GM23248 (cell line): ENCODE data around the gene FHL1. TPM values are rescaled to one million over a fixed set of nuclear protein-coding genes. Genes with fewer than 3 reads are reported as not detected.
A peak's percentile ranks its signal among the peaks of the same experiment; 100 is the strongest.

Experiments
- DNase-seq: peaks from one replicate; pipeline ENCODE4 v3.0.0-alpha.2; 2015
- H2AFZ ChIP-seq: fragments of 200-600 bp; sonication (generic); 2 replicates; pipeline ENCODE4 v1.6.1; 2016; ENCODE audit warnings: antibody characterized with exemption
- H3F3A ChIP-seq: fragments of 200-600 bp; sonication (generic); 2 replicates; pipeline ENCODE4 v1.6.1; 2016; ENCODE audit warnings: mild to moderate bottlenecking, antibody characterized with exemption, mixed run types; ENCODE audit not compliant: insufficient read depth
- H3K27ac ChIP-seq: fragments of 200-600 bp; sonication (generic); 2 replicates; pipeline ENCODE4 v1.5.1; 2016; ENCODE audit warnings: mild to moderate bottlenecking
- H3K27me3 ChIP-seq: fragments of 200-600 bp; sonication (generic); replicated peaks from 2 replicates; pipeline ENCODE4 v1.6.1; 2016; ENCODE audit warnings: mild to moderate bottlenecking; ENCODE audit not compliant: insufficient read depth
- H3K36me3 ChIP-seq: fragments of 200-600 bp; sonication (generic); 2 replicates; pipeline ENCODE4 v1.6.1; 2016; ENCODE audit warnings: low read depth, mild to moderate bottlenecking
- H3K4me1 ChIP-seq: fragments of 200-600 bp; sonication (generic); 2 replicates; pipeline ENCODE4 v1.6.1; 2016; ENCODE audit warnings: mild to moderate bottlenecking; ENCODE audit not compliant: insufficient read depth
- H3K4me2 ChIP-seq: fragments of 200-600 bp; sonication (generic); one replicate; pipeline ENCODE4 v1.6.1; 2016; ENCODE audit warnings: mild to moderate bottlenecking; ENCODE audit not compliant: unreplicated experiment
- H3K4me3 ChIP-seq: fragments of 200-600 bp; sonication (generic); 2 replicates; pipeline ENCODE4 v1.5.1; 2016; ENCODE audit warnings: mild to moderate bottlenecking
- H3K79me2 ChIP-seq: fragments of 200-600 bp; sonication (generic); 2 replicates; pipeline ENCODE4 v1.6.1; 2016; ENCODE audit warnings: mild to moderate bottlenecking; ENCODE audit not compliant: insufficient read depth
- H3K9ac ChIP-seq: fragments of 200-600 bp; sonication (generic); 2 replicates; pipeline ENCODE4 v1.6.1; 2016; ENCODE audit warnings: mild to moderate bottlenecking
- H3K9me2 ChIP-seq: fragments of 200-600 bp; sonication (generic); 2 replicates; pipeline ENCODE4 v1.6.1; 2016; ENCODE audit warnings: mixed run types, mild to moderate bottlenecking, moderate library complexity; ENCODE audit not compliant: insufficient read depth
- H3K9me3 ChIP-seq: fragments of 200-600 bp; sonication (generic); one replicate; pipeline ENCODE4 v1.6.1; 2017; ENCODE audit warnings: low read depth
- H4K20me1 ChIP-seq: fragments of 200-600 bp; sonication (generic); 2 replicates; pipeline ENCODE4 v1.6.0; 2016; ENCODE audit not compliant: insufficient read depth
- EZH2 ChIP-seq: fragments of 200-600 bp; sonication (generic); IDR thresholded peaks from 2 replicates; pipeline ENCODE4 v1.6.1; 2018; ENCODE audit warnings: antibody characterized with exemption, mild to moderate bottlenecking; ENCODE audit not compliant: insufficient read depth, poor library complexity, severe bottlenecking
- EZH2phosphoT487 ChIP-seq: fragments of 200-600 bp; sonication (generic); IDR thresholded peaks from 2 replicates; pipeline ENCODE4 v1.6.1; 2018; ENCODE audit warnings: antibody characterized with exemption, moderate library complexity, mild to moderate bottlenecking, low read depth; ENCODE audit not compliant: insufficient read depth
- WGBS, 2 experiments: methylation state at CpG; one replicate each; pipeline ENCODE4 v1.1.6; 2015 to 2017; ENCODE audit warnings: low lambda C conversion rate in 2 of 2, low coverage in 1 of 2; ENCODE audit errors: missing lambda C conversion rate in 2 of 2; 5-methylcytosine and 5-hydroxymethylcytosine counted together
- in situ Hi-C: fragments of 300-500 bp; cut with MboI; formaldehyde crosslinking; loops from 2 replicates; pipeline ENCODE4 v1.15.0; 2020
- polyA plus RNA-seq: library from polyadenylated mRNA; unstranded; fragments of >200 nt; fragmentation: Nextera tagmentation; extraction: Ambion mirVana; gene quantifications from 2 replicates; pipeline ENCODE4 v1.2.1, GENCODE V29; 2016
- total RNA-seq: library from RNA; depleted of rRNA; stranded (reverse); fragments of >200 nt; shearing (Covaris generic); gene quantifications from 2 replicates; pipeline ENCODE4 v1.2.3, GENCODE V29; 2014

FHL1 gene
- total and polyA plus RNA-seq, 2 experiments from 2014 or later: 55.8 to 57.5 TPM

DNA sequence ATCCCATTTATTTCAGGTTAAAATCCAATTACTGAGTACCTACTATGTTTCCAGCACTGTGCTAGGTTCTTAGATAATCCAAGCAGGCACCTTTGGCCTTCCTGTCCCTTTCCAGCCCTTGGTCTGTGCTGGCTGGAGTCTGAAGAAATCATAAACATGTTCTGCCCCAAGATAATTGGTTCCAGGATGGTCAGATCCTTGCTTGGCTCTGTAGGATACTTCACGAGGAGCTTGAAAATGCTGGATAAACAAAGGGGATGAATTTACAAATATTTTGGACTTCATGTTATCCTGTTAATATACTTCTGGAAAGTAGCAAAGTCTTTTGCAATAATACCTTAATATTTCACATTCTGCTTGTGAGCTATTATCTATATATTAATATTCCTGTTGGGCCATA, 35.0 kb upstream of the FHL1 start:
- in situ Hi-C loops: no loop called here
- 0 to 20% methylated on average over 1 of the region's 1 CpG for WGBS, 2 experiments
- H3K4me3 ChIP-seq: no peak overlapping the region
- peaks cover 4% of the 10 kb centered on the region; the same call in 1 of the 2 replicates for H3F3A ChIP-seq
- H3K9me3 ChIP-seq: no peaks in the 10 kb centered on the region
- DNase-seq: no peak
- no peaks in the 10 kb centered on the region for H3K9me2 ChIP-seq
- H3K36me3 ChIP-seq: no peaks in the 10 kb centered on the region
- 0 out of 2 replicates have a peak, but pooled peaks cover 10% of the 10 kb centered on the region for H3K4me1 ChIP-seq
- H3K27me3 ChIP-seq: no peaks in the 10 kb centered on the region
- H3K27ac ChIP-seq: no peak overlapping the region
- H4K20me1 ChIP-seq: no peaks in the 10 kb centered on the region
- TF ChIP-seq EZH2phosphoT487: no peak
- no peak for TF ChIP-seq EZH2
- no peak overlapping the region for H3K4me2 ChIP-seq
- H3K79me2 ChIP-seq: no peaks in the 10 kb centered on the region
- H2AFZ ChIP-seq: no peak overlapping the region
- no peak overlapping the region for H3K9ac ChIP-seq

DNA sequence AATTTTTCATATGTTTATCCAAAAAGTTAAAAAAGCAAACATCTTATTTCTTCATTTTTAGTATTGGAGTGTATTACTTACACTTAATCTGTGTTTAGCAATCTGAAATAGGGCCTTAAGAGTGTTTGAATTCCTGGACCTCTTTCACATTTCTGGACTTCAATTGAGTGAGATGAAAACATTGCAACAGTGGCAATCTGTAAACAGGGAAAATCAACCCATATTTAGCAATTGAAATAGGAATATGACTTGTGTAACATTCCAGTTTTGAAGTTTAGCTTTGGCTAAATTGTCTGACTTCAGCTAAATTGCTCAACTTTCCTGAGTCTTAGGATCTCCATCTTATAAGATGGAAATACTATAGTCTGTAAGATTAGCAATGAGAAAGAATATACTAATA, 34.6 kb upstream of the FHL1 start:
- Histone ChIP-seq H3K27ac (no peak overlapping the region), H3K79me2 (no peaks in the 10 kb centered on the region), H4K20me1 (no peaks in the 10 kb centered on the region), H3K9ac (no peak overlapping the region), H3K4me3 (no peak overlapping the region), H3K27me3 (no peaks in the 10 kb centered on the region), H3K9me2 (no peaks in the 10 kb centered on the region), H3K9me3 (no peaks in the 10 kb centered on the region), H3K4me2 (no peak overlapping the region), H3K4me1 (0 out of 2 replicates have a peak, but pooled peaks cover 10% of the 10 kb centered on the region), H2AFZ (no peak overlapping the region), H3F3A (peaks cover 4% of the 10 kb centered on the region; the same call in 1 of the 2 replicates), H3K36me3 (no peaks in the 10 kb centered on the region)
- TF ChIP-seq EZH2: no peak
- no peak for TF ChIP-seq EZH2phosphoT487
- no peak for DNase-seq
- in situ Hi-C loops: no loop called here

DNA sequence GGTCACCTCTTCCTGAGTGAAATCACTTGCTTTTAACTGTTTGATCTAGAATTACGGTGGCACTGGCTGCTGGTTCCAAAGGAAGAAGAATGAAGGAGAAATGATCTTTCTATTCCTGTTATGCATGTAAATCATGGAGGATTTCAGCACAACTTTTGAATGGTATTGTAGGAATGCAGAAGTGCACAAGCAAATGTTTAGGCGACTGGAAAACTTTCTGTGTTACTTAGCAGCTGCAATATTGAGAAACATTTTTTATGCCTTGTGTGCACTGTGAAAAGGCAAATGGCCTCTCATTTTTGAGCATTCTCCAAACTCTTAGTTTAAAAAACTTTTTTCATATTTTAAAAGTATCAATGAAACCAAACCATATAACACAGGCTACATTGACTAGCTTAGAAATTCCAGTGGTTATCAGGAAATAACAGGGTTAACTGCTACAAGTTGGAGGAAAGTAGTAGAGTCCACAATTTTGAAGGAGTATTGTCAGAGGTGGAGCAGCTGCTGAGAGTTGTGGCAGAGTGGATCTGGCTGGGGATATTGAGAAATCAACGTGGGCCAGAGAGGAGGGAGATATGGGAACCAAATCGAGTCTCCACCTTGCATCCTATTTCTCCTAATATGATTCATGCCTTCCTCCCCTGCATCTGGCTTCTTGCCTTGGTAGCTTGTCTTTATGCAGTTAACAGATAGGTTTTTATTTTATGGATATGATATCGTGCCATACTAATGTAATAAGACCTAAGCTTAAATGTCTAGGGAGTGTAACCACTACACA, 32.0 kb upstream of the FHL1 start:
- Histone ChIP-seq H3F3A (peaks cover 4% of the 10 kb centered on the region; the same call in 1 of the 2 replicates), H3K4me3 (no peak overlapping the region), H2AFZ (no peak overlapping the region), H3K9me2 (no peaks in the 10 kb centered on the region), H3K4me1 (0 out of 2 replicates have a peak, but pooled peaks cover 10% of the 10 kb centered on the region), H3K27ac (peak overlapping the region; percentile 21; the same call in 1 of the 2 replicates), H3K9ac (no peak overlapping the region), H3K9me3 (no peaks in the 10 kb centered on the region), H3K4me2 (no peak overlapping the region), H4K20me1 (no peaks in the 10 kb centered on the region), H3K36me3 (no peaks in the 10 kb centered on the region), H3K27me3 (no peaks in the 10 kb centered on the region), H3K79me2 (no peaks in the 10 kb centered on the region)
- DNase-seq: peak; percentile 46
- WGBS, 2 experiments: 38 to 39% methylated on average over 5 of the region's 5 CpGs
- in situ Hi-C loops: no loop called here
- no peak for TF ChIP-seq EZH2phosphoT487
- TF ChIP-seq EZH2: no peak

DNA sequence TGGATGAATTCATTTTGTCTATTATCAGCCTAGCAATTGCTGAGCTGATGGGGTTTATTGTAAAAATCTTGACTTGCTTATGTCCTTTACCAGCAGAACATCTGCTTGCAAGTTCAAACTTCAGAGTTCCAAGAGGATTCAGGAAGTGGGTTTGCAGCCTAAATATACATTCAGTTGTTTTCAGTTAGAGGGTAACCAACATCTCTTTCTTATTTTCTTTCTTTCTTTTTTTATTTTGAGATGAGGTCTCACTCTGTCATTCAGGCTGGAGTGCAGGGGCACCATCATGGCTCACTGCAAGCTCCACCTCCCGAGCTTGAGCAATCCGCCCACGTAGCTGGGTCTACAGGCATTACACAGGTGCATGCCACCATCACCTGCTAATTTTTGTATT, 31.4 kb upstream of the FHL1 start:
- H4K20me1 ChIP-seq: no peaks in the 10 kb centered on the region
- no peak for TF ChIP-seq EZH2
- TF ChIP-seq EZH2phosphoT487: no peak

More for the DNA sequence above, 31.4 kb upstream of the FHL1 start:
- Histone ChIP-seq H3K4me3 (no peak overlapping the region), H3K4me1 (0 out of 2 replicates have a peak, but pooled peaks cover 10% of the 10 kb centered on the region), H3K9ac (no peak overlapping the region), H3K27me3 (no peaks in the 10 kb centered on the region), H3K9me3 (no peaks in the 10 kb centered on the region), H3K4me2 (no peak overlapping the region), H3K79me2 (no peaks in the 10 kb centered on the region), H3F3A (peaks cover 4% of the 10 kb centered on the region; the same call in 1 of the 2 replicates), H2AFZ (no peak overlapping the region), H3K36me3 (no peaks in the 10 kb centered on the region), H3K27ac (no peak overlapping the region), H3K9me2 (no peaks in the 10 kb centered on the region)
- in situ Hi-C loops: no loop called here
- 64 to 70% methylated on average over 2 to 3 of the region's 3 CpGs for WGBS, 2 experiments
- no peak for DNase-seq
